Smooth muscle cell (in vitro differentiated cells): ENCODE data around the gene COL15A1. TPM values are rescaled to one million over a fixed set of nuclear protein-coding genes. Genes with fewer than 3 reads are reported as not detected.
A peak's percentile ranks its signal among the peaks of the same experiment; 100 is the strongest.

Experiments
- DNase-seq: peaks from one replicate; lab custom pipeline; 2025; ENCODE audit not compliant: unreplicated experiment; lab: John Stamatoyannopoulos, UW
- H2AFZ ChIP-seq: fragments of 200-600 bp; sonication (generic); 2 replicates; pipeline ENCODE4 v1.6.0; 2016; ENCODE audit warnings: antibody characterized with exemption, low read depth, mild to moderate bottlenecking
- H3F3A ChIP-seq: fragments of 200-600 bp; sonication (generic); 2 replicates; pipeline ENCODE4 v1.6.0; 2017; ENCODE audit warnings: antibody characterized with exemption, low read depth
- H3K27ac ChIP-seq: fragments of 200-600 bp; sonication (generic); 2 replicates; pipeline ENCODE4 v1.5.1; 2016; ENCODE audit warnings: low read depth, mild to moderate bottlenecking
- H3K27me3 ChIP-seq: fragments of 200-600 bp; sonication (generic); 2 replicates; pipeline ENCODE4 v1.6.1; 2016; ENCODE audit warnings: low read depth, mild to moderate bottlenecking
- H3K36me3 ChIP-seq: fragments of 200-600 bp; sonication (generic); 2 replicates; pipeline ENCODE4 v1.5.1; 2016; ENCODE audit warnings: low read depth
- H3K4me1 ChIP-seq: fragments of 200-600 bp; sonication (generic); 2 replicates; pipeline ENCODE4 v1.5.1; 2016; ENCODE audit warnings: low read depth
- H3K4me2 ChIP-seq: fragments of 200-600 bp; sonication (generic); 2 replicates; pipeline ENCODE4 v1.6.0; 2016; ENCODE audit warnings: mild to moderate bottlenecking
- H3K4me3 ChIP-seq: fragments of 200-600 bp; sonication (generic); 2 replicates; pipeline ENCODE4 v1.5.1; 2016; ENCODE audit warnings: mild to moderate bottlenecking
- H3K79me2 ChIP-seq: fragments of 200-600 bp; sonication (generic); 2 replicates; pipeline ENCODE4 v1.6.0; 2016; ENCODE audit warnings: low read depth, mild to moderate bottlenecking
- H3K9ac ChIP-seq: fragments of 200-600 bp; sonication (generic); 2 replicates; pipeline ENCODE4 v1.6.0; 2016; ENCODE audit warnings: low read depth
- H3K9me3 ChIP-seq: fragments of 200-600 bp; sonication (generic); replicated peaks from 2 replicates; pipeline ENCODE4 v1.5.1; 2016; ENCODE audit warnings: low read depth
- H4K20me1 ChIP-seq: fragments of 200-600 bp; sonication (generic); 2 replicates; pipeline ENCODE4 v1.6.0; 2016; ENCODE audit warnings: low read depth
- WGBS: methylation state at CpG from one replicate; pipeline ENCODE4 v1.1.7; 2016; ENCODE audit warnings: low lambda C conversion rate; 5-methylcytosine and 5-hydroxymethylcytosine counted together
- polyA plus RNA-seq: library from polyadenylated mRNA; unstranded; fragments of >200 nt; fragmentation: Nextera tagmentation; extraction: Ambion mirVana; gene quantifications from 2 replicates; pipeline ENCODE4 v1.2.1, GENCODE V29; 2016
- total RNA-seq: library from RNA; depleted of rRNA; stranded (reverse); fragments of >200 nt; gene quantifications from 2 replicates; pipeline ENCODE4 v1.2.3, GENCODE V29; 2014
- TF ChIP-seq, protein P1 (sequence below): fragments of 200-600 bp; sonication (generic); IDR thresholded peaks from 2 replicates; pipeline ENCODE4 v1.5.1; 2017; ENCODE audit warnings: borderline replicate concordance, mild to moderate bottlenecking, antibody characterized with exemption; ENCODE audit not compliant: insufficient read depth, poor library complexity, severe bottlenecking

The COL15A1 gene
- total and polyA plus RNA-seq, 2 experiments from 2014 or later: 222 to 293 TPM

DNA sequence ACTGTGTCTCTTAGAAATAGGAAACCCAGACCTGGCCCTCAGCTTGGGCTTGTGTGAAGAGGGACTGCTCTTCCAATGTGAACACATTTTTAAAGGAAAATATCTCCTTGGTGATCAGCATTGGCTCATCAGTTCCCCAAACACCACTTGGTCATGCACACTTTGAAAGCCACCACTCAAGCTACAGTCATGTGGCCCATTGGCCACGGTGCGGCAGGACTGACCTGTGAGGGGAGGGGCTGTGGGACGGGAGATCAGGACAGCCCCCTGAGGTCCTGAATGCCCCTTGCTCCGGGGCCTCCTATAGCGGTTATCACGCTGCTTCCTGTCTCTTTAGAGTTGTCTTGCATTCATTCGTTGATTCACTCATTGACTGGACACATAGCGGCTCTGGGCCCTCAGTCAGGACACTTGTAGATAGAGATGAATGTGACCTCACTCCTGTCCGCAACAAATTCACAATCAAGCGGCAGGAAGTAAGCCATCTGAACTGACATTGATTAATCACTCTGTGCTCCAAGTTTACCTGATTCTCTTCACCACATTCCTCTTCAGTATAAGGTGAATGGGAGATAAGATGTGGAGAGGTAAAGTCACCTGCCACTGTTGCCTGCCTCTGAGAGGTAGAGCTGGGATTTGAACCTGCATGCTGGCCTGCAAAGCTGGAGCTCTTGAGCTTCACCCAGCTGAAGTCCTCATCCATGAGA is 73.1 kb downstream of the COL15A1 start:
- Histone ChIP-seq H3K4me2 (no peak overlapping the region), H3K4me1 (peaks cover 5% of the 10 kb centered on the region), H2AFZ (no peak overlapping the region), H3K27me3 (no peaks in the 10 kb centered on the region), H3F3A (peaks cover 29% of the 10 kb centered on the region), H3K4me3 (no peak overlapping the region), H3K79me2 (no peaks in the 10 kb centered on the region), H3K9me3 (no peaks in the 10 kb centered on the region), H3K27ac (peak overlapping the region; percentile 94), H4K20me1 (no peaks in the 10 kb centered on the region), H3K36me3 (no peaks in the 10 kb centered on the region), H3K9ac (no peak overlapping the region)
- no peak for DNase-seq
- WGBS: 96% methylated on average over 10 of the region's 10 CpGs
- TF ChIP-seq, protein P1, sequence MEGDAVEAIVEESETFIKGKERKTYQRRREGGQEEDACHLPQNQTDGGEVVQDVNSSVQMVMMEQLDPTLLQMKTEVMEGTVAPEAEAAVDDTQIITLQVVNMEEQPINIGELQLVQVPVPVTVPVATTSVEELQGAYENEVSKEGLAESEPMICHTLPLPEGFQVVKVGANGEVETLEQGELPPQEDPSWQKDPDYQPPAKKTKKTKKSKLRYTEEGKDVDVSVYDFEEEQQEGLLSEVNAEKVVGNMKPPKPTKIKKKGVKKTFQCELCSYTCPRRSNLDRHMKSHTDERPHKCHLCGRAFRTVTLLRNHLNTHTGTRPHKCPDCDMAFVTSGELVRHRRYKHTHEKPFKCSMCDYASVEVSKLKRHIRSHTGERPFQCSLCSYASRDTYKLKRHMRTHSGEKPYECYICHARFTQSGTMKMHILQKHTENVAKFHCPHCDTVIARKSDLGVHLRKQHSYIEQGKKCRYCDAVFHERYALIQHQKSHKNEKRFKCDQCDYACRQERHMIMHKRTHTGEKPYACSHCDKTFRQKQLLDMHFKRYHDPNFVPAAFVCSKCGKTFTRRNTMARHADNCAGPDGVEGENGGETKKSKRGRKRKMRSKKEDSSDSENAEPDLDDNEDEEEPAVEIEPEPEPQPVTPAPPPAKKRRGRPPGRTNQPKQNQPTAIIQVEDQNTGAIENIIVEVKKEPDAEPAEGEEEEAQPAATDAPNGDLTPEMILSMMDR: no peak

- Histone ChIP-seq H3K4me2 (peak overlapping the region; percentile 12), H4K20me1 (no peaks in the 10 kb centered on the region), H3K9ac (peak overlapping the region; percentile 70), H3K36me3 (no peaks in the 10 kb centered on the region), H2AFZ (no peak overlapping the region), H3K79me2 (no peaks in the 10 kb centered on the region), H3K4me1 (peaks cover 5% of the 10 kb centered on the region), H3F3A (peaks cover 27% of the 10 kb centered on the region), H3K9me3 (no peaks in the 10 kb centered on the region), H3K27ac (peak overlapping the region; percentile 94), H3K4me3 (no peak overlapping the region), H3K27me3 (no peaks in the 10 kb centered on the region)
- DNase-seq: no peak
- TF ChIP-seq, protein P1: no peak
- 33% methylated on average over 1 of the region's 1 CpG for WGBS
Measured at GRCh38 chr9:99018653-99019052, 74.9 kb downstream of the COL15A1 start.

GRCh38 chr9:99019510-99020331 is 76.0 kb downstream of the COL15A1 start:
- Histone ChIP-seq H3K27me3 (no peaks in the 10 kb centered on the region), H3K36me3 (no peaks in the 10 kb centered on the region), H3K79me2 (no peaks in the 10 kb centered on the region), H3K4me1 (peaks cover 5% of the 10 kb centered on the region), H3K4me2 (peak overlapping the region; percentile 23), H3F3A (peaks cover 22% of the 10 kb centered on the region), H2AFZ (no peak overlapping the region), H3K27ac (peak overlapping the region; percentile 94), H4K20me1 (no peaks in the 10 kb centered on the region), H3K9me3 (no peaks in the 10 kb centered on the region), H3K4me3 (no peak overlapping the region), H3K9ac (peak overlapping the region; percentile 84)
- WGBS: 24% methylated on average over 4 of the region's 4 CpGs
- TF ChIP-seq, protein P1: no peak
- DNase-seq: no peak
